ENCODE results near the gene OXCT1.
A peak's percentile ranks its signal among the peaks of the same experiment; 100 is the strongest.

OXCT1 gene

DNA sequence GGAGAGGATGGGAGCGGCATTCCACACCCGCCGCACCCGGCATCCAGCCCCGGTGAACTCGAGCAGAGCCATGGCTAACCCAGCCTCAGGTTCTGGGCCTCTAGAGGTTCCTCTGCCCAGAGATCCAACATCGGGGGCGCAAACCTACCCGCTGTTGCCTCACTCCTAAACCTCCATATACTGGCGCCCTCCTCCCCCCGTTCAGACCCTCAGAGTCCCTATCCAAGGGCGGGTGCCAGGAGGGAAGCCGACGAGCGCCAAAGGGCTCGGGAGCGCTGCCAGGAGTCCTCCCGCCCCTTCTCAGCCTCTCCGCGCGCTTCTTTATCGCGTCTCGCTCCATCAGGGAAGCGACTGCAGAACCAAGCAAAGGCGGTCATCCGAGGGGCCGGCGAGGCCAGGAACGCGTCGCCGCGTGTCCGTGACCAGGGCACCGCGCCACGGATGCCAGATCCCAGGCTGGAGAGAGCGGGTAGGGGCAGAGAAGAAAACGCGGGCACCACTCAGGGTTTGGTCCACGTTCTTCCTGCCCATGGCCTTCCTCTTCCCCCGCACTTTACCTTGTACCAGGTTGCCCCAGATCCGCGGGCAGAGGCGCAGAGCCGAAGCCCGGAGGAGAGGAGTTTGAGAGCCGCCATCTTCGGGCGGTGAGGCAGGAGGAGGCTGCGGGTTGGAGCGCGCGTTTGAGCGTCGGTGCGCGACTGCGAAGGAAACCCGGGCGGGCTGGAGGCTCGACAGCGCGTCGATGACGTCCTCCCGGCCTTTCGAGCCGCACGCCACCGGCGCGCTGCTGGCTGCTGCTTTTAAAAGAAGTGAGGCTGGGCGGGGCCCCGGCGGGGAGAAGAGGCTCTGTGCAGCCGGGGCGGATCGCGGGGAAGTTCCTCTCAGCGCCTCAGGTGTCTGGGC is at the start of gene OXCT1:
OXCT1 (minus strand) TSS at position 702 of the 903 bp plus-strand sequence; CDS start at position 635, 67 bp downstream.
- DNase-seq (ENCODE audit: low spot score): peak; percentile 65

- no peak for DNase-seq (ENCODE audit: low spot score)
Observed at GRCh38 chr5:41918105-41918504, 47.9 kb upstream of the OXCT1 start.

DNA sequence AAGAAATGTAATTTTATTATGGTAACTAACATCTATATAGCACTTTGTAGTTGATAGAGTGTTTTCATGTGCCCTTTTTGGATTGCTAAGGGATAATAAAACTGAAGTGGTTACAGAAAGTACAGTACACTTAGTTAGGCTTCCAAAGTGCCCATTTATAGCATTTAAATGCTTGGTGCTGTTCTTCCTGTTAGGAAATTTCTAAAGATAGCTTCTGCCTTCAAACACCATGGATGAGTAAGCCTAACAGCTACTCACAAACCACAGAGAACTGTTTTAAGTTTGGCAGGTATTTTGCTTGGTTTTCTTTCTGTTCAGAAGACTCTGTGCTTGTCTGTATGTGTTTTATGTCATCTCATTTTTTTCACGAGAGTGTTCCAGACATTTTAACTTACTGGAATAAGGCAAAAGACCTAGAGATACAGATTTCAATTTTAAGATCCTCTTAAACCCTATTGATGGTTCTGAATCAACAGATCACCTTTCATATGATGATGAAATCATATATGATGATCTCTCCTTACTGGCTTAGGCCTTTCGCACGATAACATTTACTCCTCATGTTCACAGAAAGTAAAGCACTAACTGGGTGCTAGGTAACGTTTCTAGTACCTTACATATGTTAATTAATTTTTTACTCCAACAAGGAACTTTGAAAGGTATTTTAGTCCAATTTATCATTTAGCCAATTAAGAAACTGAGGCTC is 38.3 kb upstream of the OXCT1 start:
- peak; percentile 47 for DNase-seq (ENCODE audit: low spot score)

- DNase-seq (ENCODE audit: low spot score): no peak
Observed at GRCh38 chr5:41906151-41906550, 35.9 kb upstream of the OXCT1 start.

DNA sequence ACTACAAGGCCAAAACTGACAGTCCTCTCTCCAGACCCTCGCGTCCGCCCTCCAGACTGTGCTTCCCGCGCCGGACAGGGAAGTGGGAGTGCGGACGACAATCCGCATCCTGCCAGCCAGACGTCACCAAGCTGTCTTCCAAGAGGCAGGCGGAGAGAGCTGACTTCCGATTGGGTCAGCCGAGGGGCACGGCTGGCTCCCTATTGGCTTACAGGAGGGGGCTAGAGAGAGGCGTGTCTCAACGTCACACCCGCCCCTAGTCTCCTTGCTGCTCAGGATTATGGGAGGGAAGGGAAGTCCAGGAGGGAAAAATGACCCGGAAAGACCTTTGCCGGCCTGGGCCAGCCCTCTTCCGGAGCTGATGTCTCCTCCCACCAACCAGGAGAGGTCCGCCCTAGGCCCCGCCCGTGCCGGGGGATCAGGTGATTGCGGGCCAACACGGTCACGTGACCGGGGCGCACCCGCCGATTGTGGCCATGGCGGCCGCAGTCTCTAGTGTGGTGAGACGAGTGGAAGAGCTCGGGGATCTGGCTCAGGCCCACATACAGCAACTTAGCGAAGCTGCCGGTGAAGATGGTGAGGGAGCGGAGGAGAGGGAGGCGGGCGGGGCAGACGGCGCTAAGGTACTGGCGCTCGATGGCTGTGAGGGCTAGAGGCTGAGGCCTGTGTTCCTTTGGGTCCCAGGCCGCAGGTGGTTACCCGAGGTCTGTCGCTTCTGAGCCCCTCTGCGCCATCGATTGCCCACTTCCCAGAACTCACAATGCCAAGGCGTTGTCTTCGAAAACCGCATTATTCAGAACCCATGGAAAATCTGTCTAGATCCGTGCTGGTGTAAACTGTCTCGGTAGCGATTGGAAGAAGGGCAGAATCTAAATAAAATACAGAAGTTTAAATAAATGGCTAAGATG is 33.9 kb upstream of the OXCT1 start, which contains the start of gene RIMOC1:
RIMOC1 (plus strand) TSS at position 453 of the 908 bp plus-strand sequence; CDS start at position 477, 24 bp downstream.
- DNase-seq (ENCODE audit: low spot score): peak; percentile 99

- no peak for DNase-seq (ENCODE audit: low spot score)
Observed at GRCh38 chr5:41903382-41903891, 33.2 kb upstream of the OXCT1 start.

- DNase-seq (ENCODE audit: low spot score): no peak
Observed at GRCh38 chr5:41896230-41896629, 26.0 kb upstream of the OXCT1 start.

DNA sequence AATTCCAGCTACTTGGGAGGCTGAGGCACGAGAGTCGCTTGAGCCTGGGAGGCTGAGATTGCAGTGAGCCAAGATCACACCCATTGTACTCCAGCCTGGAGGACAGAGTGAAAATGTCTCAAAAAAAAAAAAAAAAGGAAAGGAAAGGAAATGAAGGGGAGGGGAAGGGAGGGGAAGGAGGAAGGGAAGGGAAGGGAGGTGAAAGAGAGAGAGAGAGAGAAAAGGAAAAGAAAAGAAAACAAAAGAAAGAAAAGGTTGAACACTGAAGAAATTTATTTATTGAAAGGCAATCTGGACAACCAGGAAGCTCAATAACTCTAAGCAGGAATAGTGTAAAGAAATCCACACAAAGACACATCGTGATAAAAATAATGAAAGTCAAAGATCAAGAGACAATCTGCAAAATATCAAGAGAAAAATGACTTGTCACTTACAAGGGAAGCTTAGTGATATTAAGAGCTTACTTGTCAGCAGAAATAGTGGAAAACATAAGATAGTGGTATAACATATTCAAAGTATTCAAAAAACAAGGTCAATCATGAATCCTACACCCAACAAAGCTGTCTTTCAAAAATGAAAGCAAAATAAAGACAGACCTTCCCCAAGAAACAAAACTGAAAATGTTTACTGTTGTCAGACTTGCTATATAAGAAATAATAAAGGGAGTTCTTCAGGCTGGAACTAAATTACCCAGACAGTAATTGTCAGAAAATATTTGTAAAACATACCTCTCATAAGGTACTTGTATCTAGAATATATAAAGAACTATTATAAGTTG is 23.0 kb upstream of the OXCT1 start:
- no peak for DNase-seq (ENCODE audit: low spot score)

DNA sequence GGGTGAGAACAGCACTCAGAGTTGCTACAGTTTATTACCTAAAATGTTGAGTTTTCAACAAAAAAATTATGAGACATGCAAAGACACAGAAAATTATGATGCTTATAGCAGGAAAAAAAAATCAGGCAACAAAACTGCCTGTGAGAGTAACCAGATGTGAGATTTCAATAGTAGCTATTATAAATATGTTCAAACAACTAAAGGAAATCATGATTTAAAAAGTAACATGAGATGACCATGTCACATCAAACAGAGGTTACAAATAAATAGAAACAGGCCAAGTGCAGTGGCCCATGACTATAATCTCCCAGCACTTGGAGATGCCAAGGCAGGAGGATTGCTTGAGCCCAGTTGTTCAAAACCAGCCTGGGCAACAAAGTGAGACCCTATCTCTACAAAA is 21.8 kb upstream of the OXCT1 start:
- DNase-seq (ENCODE audit: low spot score): no peak

DNA sequence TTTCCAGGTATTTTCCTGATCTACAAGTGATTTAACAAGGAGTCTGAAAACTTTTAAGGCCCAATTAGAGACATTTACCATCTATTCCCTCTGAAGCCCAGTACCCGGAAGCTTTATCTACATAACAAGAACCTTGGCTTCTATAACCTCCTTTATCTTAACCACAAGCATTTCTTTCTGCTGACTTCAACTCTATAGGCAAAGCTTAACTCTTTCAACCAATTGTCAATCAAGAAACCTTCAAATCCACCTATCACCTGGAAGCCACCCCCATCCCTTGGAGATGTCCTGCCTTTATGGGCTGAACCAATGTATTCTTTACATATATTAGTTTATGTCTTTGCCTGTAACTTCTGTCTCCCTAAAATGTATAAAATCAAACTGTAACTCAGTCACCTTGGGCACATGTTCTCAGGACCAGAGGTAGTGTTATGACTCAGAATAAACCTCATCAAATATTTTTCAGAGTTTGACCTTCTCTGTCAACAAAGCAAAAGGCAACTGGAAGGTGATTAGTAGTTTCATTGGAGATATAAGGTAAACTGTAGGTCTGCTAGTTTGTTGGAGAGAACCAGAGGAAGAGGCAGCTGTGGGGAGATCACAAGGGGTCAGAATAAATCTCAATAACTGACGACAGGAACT is 21.0 kb upstream of the OXCT1 start:
- no peak for DNase-seq (ENCODE audit: low spot score)

DNA sequence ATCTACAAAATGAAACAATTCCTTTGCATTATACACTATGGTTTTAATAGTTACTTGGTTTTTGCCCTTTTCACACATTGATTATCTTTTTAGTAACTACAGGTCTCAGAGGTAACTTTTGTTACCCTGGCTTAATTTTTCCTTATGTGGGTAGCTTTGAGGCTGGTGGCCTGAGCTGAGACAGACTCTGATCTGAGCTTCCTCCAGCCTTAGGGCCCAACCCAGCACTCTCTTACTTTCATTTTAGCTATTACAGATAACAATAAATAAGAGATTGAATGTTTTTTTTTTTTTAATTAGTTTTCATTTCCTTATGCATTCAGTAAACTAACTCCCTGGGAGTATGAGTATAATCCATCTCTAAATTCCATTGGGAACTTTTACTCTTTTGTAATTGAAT is 15.1 kb upstream of the OXCT1 start:
- DNase-seq (ENCODE audit: low spot score): no peak

GRCh38 chr5:41883936-41884335 is 13.7 kb upstream of the OXCT1 start:
- no peak for DNase-seq (ENCODE audit: low spot score)

DNA sequence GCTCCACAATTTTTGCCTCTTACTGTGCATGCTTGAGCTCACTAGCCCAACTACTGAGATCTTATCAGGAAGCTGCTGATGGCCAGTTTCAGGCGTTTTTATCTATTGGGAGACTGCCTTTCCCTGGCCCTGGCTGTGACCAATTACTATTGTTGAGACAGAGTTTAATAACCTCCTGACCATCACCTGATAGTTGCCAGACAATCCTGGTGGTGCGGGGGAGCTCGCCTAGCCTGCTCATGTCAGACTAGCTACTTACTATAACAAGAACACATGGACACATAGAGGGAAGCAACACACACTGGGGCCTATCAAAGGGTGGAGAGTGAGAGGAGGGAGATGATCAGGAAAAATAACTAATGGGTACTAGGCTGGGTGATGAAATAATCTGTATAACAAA is 13.0 kb upstream of the OXCT1 start:
- DNase-seq (ENCODE audit: low spot score): no peak

DNA sequence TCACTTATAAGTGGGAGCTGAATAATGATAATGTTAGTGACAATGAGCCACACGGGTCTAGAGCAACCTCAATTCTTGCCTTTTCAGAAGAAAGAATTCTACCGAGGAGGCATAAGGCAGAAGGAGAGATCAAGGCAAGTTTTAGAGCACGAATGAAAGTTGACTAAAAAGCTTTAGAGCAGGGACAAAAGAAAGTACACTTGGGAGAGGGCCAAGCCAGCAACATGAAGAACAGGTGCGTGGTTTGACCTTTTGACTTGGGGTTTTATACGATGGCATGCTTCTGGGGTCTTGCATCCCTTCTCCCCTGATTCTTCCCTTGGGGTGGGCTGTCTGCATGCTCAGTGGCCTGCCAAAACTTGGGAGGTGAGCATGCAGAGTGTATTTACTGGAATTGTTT is 12.5 kb upstream of the OXCT1 start:
- no peak for DNase-seq (ENCODE audit: low spot score)

GRCh38 chr5:41878643-41879478 is 8.6 kb upstream of the OXCT1 start:
- DNase-seq (ENCODE audit: low spot score): no peak

DNA sequence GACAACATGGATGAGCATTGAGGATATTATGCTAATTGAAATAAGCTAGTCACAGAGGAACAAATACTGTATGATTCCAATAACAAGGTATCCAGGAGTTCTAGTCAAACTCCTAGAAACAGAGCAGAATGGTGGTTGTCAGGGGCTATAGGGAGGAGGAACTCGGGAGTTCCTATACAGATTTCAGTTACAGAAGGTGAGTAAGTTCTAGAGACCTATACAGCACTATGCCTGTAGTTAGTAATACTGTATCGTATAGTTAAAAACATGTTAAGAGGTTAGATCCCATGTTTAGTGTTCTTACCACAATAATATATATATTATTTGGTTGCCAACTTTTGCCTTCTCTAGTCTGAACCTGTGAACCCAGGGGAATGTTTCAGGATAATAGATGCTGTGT is 7.9 kb upstream of the OXCT1 start:
- DNase-seq (ENCODE audit: low spot score): no peak

GRCh38 chr5:41877408-41877807 is 7.2 kb upstream of the OXCT1 start:
- no peak for DNase-seq (ENCODE audit: low spot score)

GRCh38 chr5:41876678-41877077 is 6.5 kb upstream of the OXCT1 start:
- no peak for DNase-seq (ENCODE audit: low spot score)

- DNase-seq (ENCODE audit: low spot score): no peak
Observed at GRCh38 chr5:41875121-41875520, 4.9 kb upstream of the OXCT1 start.
